Keratinocyte (primary cell): ENCODE data around the gene MRPS35. TPM values are rescaled to one million over a fixed set of nuclear protein-coding genes. Genes with fewer than 3 reads are reported as not detected.

Experiments
- DNase-seq: peaks from one replicate; pipeline ENCODE4 v3.0.0-alpha.2; 2011; ENCODE audit warnings: low read depth, missing footprints, low spot score
- FAIRE-seq: peaks from 2 replicates; lab custom pipeline; 2011; peaks lifted over from hg19 to GRCh38; lab: Jason Lieb, UNC
- H2AFZ ChIP-seq: 2 replicates; pipeline ENCODE4 v1.6.0; 2012; ENCODE audit warnings: low read length, control low read depth, inconsistent platforms; ENCODE audit not compliant: control insufficient read depth
- H3K27ac ChIP-seq: 2 replicates; pipeline ENCODE4 v1.5.1; 2011; ENCODE audit warnings: low read length; ENCODE audit not compliant: control insufficient read depth, insufficient read depth
- H3K27me3 ChIP-seq: 3 replicates; pipeline ENCODE4 v1.6.0; 2011; ENCODE audit warnings: low read length; ENCODE audit not compliant: control insufficient read depth, insufficient read depth; ENCODE audit errors: extremely low read depth
- H3K36me3 ChIP-seq, 2 experiments: 2 replicates in 1 of 2; 3 replicates in 1 of 2; pipeline ENCODE4 v1.5.1; 2011; ENCODE audit warnings: low read length in 2 of 2, mild to moderate bottlenecking in 1 of 2; ENCODE audit not compliant: control insufficient read depth in 2 of 2, insufficient read depth in 2 of 2; ENCODE audit errors: extremely low read depth in 1 of 2
- H3K4me1 ChIP-seq: 3 replicates; pipeline ENCODE4 v1.5.1; 2011; ENCODE audit warnings: low read length; ENCODE audit not compliant: control insufficient read depth, insufficient read depth; ENCODE audit errors: extremely low read depth
- H3K4me2 ChIP-seq: 3 replicates; pipeline ENCODE4 v1.6.0; 2011; ENCODE audit warnings: low read depth, low read length; ENCODE audit not compliant: control insufficient read depth, insufficient read depth; ENCODE audit errors: extremely low read depth
- H3K4me3 ChIP-seq, 3 experiments: fragments of 200-600 bp in 1 of 3; sonication (generic) in 1 of 3; 2 replicates in 2 of 3; 3 replicates in 1 of 3; pipeline ENCODE4 v1.5.1; 2011 to 2016; ENCODE audit warnings: low read length in 3 of 3, mild to moderate bottlenecking in 3 of 3, control low read depth in 2 of 3, inconsistent platforms in 1 of 3, low read depth in 1 of 3, mixed read lengths in 1 of 3, mixed run types in 1 of 3, moderate library complexity in 1 of 3; ENCODE audit not compliant: control insufficient read depth in 2 of 3, insufficient read depth in 2 of 3; ENCODE audit errors: extremely low read depth in 1 of 3
- H3K79me2 ChIP-seq: 2 replicates; pipeline ENCODE4 v1.6.0; 2012; ENCODE audit warnings: low read length; ENCODE audit not compliant: control insufficient read depth, insufficient read depth
- H3K9ac ChIP-seq: 3 replicates; pipeline ENCODE4 v1.6.0; 2011; ENCODE audit warnings: low read length; ENCODE audit not compliant: control insufficient read depth, insufficient read depth; ENCODE audit errors: extremely low read depth
- H3K9me1 ChIP-seq: 3 replicates; pipeline ENCODE4 v1.6.0; 2011; ENCODE audit warnings: low read length; ENCODE audit not compliant: control insufficient read depth, insufficient read depth; ENCODE audit errors: extremely low read depth
- H3K9me3 ChIP-seq: 2 replicates; pipeline ENCODE4 v1.5.1; 2012; ENCODE audit warnings: low read depth, low read length; ENCODE audit not compliant: control insufficient read depth
- H4K20me1 ChIP-seq: 3 replicates; pipeline ENCODE4 v1.6.0; 2011; ENCODE audit warnings: low read length; ENCODE audit not compliant: control insufficient read depth, insufficient read depth; ENCODE audit errors: extremely low read depth
- EZH2 ChIP-seq: IDR thresholded peaks from one replicate; pipeline ENCODE4 v1.6.1; 2012; ENCODE audit warnings: inconsistent platforms, mild to moderate bottlenecking, low read length, moderate library complexity
- dilution Hi-C: fragments of 300-500 bp; cut with MboI; formaldehyde crosslinking; loops from one replicate; pipeline ENCODE4 v1.7.0; 2020; ENCODE audit warnings: low sequenced_read_pairs; ENCODE audit not compliant: extremely low pct_ligation_motif_present
- polyA plus RNA-seq, 5 experiments: library from polyadenylated mRNA; depleted of rRNA in 3 of 5; stranded (reverse) in 3 of 5; stranded (forward) in 1 of 5; unstranded in 1 of 5; fragments of >200 nt; gene quantifications; 1 replicate in 1 of 5; 2 replicates in 3 of 5; 3 replicates in 1 of 5; pipeline versions ENCODE4 v1.2.1 to v1.2.3, GENCODE V29; 2011 to 2012; ENCODE audit warnings: missing spikeins in 2 of 5, low read depth in 1 of 5, low replicate concordance in 1 of 5
- TF ChIP-seq, protein P1 (sequence below), 3 experiments: IDR thresholded peaks in 1 of 3; conservative IDR thresholded peaks in 1 of 3; optimal IDR thresholded peaks in 1 of 3; 2 replicates in 2 of 3; 3 replicates in 1 of 3; pipeline versions ENCODE3 to v1.5.1; 2011; ENCODE audit warnings: low read length in 3 of 3, mild to moderate bottlenecking in 3 of 3, moderate library complexity in 2 of 3, control low read depth in 1 of 3, inconsistent platforms in 1 of 3; ENCODE audit not compliant: insufficient read depth in 2 of 3; ENCODE audit errors: extremely low read depth in 1 of 3

MRPS35 gene
- polyA plus RNA-seq, 1 donor (not counting 4 experiments of a cell fraction or from before 2014, with no cell fraction given) = 60.1 TPM

DNA sequence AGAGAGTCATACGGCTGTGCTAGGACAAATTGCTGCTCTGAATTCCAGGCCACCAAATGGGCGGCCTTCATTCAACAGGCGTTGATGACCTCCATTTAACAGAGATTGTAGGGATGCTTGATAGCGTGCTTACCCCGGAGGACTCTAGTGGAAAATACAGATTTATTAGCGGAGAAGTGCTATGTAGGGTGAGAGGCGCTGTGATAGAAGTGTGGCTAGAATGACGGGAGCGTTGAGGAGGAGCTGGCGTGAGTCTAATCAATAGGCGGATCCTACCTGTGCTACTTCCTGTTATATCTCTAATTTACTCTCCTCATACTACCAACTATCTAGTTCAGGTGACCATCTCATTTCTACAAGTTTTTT lies 668 bp downstream of the MRPS35 start:
- dilution Hi-C loops = no loop called here
- Histone ChIP-seq H3K9me3 (no peaks in the 10 kb centered on the region), H3K9ac (peak overlapping the region; percentile 98), H3K27me3 (no peaks in the 10 kb centered on the region), H3K4me3 (peak overlapping the region; percentile 80 to 93 (median 91)), H3K36me3 (peaks cover 3 to 15% of the 10 kb centered on the region in 2 experiments), H2AFZ (peak overlapping the region; percentile 100), H3K27ac (peak overlapping the region; percentile 96), H4K20me1 (peaks cover 3% of the 10 kb centered on the region), H3K9me1 (no peaks in the 10 kb centered on the region), H3K79me2 (peaks cover 50% of the 10 kb centered on the region), H3K4me2 (peak overlapping the region; percentile 99), H3K4me1 (peaks cover 24% of the 10 kb centered on the region)
- TF ChIP-seq EZH2 = no peak
- FAIRE-seq (peak; percentile 44), DNase-seq (no peak)

- H3K4me3 ChIP-seq = peak overlapping the region; percentile 80 to 93 (median 91)
- no peak overlapping the region for H2AFZ ChIP-seq
- no peak overlapping the region for H3K27ac ChIP-seq
- dilution Hi-C loops = no loop called here
- no peaks in the 10 kb centered on the region for H3K27me3 ChIP-seq
- peaks cover 5 to 18% of the 10 kb centered on the region in 2 experiments for H3K36me3 ChIP-seq
- peak overlapping the region; percentile 3 for H3K9ac ChIP-seq
- no peaks in the 10 kb centered on the region for H3K9me3 ChIP-seq
- DNase-seq (no peak), FAIRE-seq (no peak)
- H3K9me1 ChIP-seq = no peaks in the 10 kb centered on the region
- H4K20me1 ChIP-seq = peaks cover 3% of the 10 kb centered on the region
- peaks cover 50% of the 10 kb centered on the region for H3K79me2 ChIP-seq
- H3K4me1 ChIP-seq = peaks cover 23% of the 10 kb centered on the region
- no peak for TF ChIP-seq EZH2
- TF ChIP-seq, protein P1, sequence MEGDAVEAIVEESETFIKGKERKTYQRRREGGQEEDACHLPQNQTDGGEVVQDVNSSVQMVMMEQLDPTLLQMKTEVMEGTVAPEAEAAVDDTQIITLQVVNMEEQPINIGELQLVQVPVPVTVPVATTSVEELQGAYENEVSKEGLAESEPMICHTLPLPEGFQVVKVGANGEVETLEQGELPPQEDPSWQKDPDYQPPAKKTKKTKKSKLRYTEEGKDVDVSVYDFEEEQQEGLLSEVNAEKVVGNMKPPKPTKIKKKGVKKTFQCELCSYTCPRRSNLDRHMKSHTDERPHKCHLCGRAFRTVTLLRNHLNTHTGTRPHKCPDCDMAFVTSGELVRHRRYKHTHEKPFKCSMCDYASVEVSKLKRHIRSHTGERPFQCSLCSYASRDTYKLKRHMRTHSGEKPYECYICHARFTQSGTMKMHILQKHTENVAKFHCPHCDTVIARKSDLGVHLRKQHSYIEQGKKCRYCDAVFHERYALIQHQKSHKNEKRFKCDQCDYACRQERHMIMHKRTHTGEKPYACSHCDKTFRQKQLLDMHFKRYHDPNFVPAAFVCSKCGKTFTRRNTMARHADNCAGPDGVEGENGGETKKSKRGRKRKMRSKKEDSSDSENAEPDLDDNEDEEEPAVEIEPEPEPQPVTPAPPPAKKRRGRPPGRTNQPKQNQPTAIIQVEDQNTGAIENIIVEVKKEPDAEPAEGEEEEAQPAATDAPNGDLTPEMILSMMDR (optimal IDR thresholded peaks at IDR 0.05 in 1 of 3, IDR thresholded peaks at IDR 0.05 in 1 of 3, conservative IDR thresholded peaks at IDR 0.05 in 1 of 3; ENCODE audit: extremely low read depth in 1 of 3, insufficient read depth in 2 of 3, low read length in 3 of 3) = no peak
- H3K4me2 ChIP-seq = peak overlapping the region; percentile 99
These were observed 1.3 kb downstream of the MRPS35 start for GRCh38 chr12:27711967-27712366.

DNA sequence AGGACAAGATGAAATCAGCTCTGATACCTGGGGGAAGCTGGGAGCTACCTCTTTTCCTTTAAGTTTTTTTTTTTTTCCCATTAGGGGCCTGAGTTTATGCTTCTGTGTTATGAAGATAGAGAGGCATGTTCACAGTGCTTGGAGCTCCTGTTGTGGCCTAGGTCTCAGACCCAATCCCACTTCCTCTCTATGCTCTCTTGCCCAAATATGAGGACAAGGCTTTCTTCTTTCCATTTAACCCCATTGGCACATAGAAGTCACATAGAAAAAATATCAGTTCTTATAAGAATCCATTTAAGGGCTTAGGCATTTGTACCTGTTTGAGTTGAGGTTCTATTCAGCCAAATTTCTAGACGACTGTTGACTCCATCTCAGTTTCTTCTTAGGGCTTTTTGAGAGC lies 12.6 kb downstream of the MRPS35 start:
- H3K36me3 ChIP-seq = peaks cover 4 to 11% of the 10 kb centered on the region in 2 experiments
- H3K9ac ChIP-seq = no peak overlapping the region
- H3K4me2 ChIP-seq = no peak overlapping the region
- TF ChIP-seq, protein P1 (optimal IDR thresholded peaks at IDR 0.05 in 1 of 3, IDR thresholded peaks at IDR 0.05 in 1 of 3, conservative IDR thresholded peaks at IDR 0.05 in 1 of 3; ENCODE audit: extremely low read depth in 1 of 3, insufficient read depth in 2 of 3, low read length in 3 of 3) = no peak
- no peak for TF ChIP-seq EZH2
- no peak for DNase-seq
- H3K27me3 ChIP-seq = no peaks in the 10 kb centered on the region
- dilution Hi-C loops = no loop called here
- no peaks in the 10 kb centered on the region for H3K9me1 ChIP-seq
- no peaks in the 10 kb centered on the region for H3K9me3 ChIP-seq
- no peak overlapping the region for H2AFZ ChIP-seq
- H4K20me1 ChIP-seq = no peaks in the 10 kb centered on the region
- H3K79me2 ChIP-seq = peaks cover 5% of the 10 kb centered on the region
- H3K4me1 ChIP-seq = no peaks in the 10 kb centered on the region
- no peak overlapping the region for H3K27ac ChIP-seq
- FAIRE-seq = no peak
- no peak overlapping the region for H3K4me3 ChIP-seq
